Peyer's patch (tissue), 4 donors: ENCODE data around the gene PROCR.

Experiments used
- CTCF ChIP-seq, 6 experiments: fragments of 450-650 bp in 4 of 6; fragments of 200-600 bp in 2 of 6; sonication (generic) in 1 of 6; IDR thresholded peaks; one replicate each; pipeline ENCODE4 v1.5.1; 2017 to 2019; ENCODE audit warnings: antibody characterized with exemption in 6 of 6, mild to moderate bottlenecking in 3 of 6, moderate library complexity in 1 of 6
- POLR2A ChIP-seq, 2 donors: fragments of 450-650 bp; IDR thresholded peaks; one replicate each; pipeline ENCODE4 v1.5.1; 2017; ENCODE audit warnings: antibody characterized with exemption in 2 of 2, mild to moderate bottlenecking in 2 of 2, moderate library complexity in 2 of 2

DNA sequence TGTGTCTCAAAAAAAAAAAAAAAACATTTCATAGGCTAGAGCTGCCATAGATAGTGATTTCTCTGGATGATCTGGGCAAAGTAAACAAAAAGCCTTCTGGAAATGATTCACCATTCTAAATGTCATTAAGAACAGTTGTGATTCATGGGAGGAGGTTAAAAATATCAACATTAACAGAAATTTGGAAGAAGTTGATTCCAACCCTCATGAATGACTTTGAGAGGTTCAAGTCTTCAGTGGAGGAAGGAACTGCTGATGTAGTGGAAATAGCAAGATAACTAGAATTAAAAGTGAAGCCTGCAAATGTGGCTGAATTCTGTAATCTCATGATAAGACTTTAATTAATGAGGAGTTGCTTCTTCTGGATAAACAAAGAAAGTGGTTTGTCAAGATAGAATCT, 27.9 kb downstream of the PROCR start:
- no peak for TF ChIP-seq CTCF (IDR thresholded peaks at IDR 0.05)
- no peak for TF ChIP-seq POLR2A (IDR thresholded peaks at IDR 0.05)
